ENCODE results near the gene PTPN2. TPM values are rescaled to one million over a fixed set of nuclear protein-coding genes. Genes with fewer than 3 reads are reported as not detected.

PTPN2 gene
- 76.7 and 77.1 TPM in 2 replicates for total RNA-seq

DNA sequence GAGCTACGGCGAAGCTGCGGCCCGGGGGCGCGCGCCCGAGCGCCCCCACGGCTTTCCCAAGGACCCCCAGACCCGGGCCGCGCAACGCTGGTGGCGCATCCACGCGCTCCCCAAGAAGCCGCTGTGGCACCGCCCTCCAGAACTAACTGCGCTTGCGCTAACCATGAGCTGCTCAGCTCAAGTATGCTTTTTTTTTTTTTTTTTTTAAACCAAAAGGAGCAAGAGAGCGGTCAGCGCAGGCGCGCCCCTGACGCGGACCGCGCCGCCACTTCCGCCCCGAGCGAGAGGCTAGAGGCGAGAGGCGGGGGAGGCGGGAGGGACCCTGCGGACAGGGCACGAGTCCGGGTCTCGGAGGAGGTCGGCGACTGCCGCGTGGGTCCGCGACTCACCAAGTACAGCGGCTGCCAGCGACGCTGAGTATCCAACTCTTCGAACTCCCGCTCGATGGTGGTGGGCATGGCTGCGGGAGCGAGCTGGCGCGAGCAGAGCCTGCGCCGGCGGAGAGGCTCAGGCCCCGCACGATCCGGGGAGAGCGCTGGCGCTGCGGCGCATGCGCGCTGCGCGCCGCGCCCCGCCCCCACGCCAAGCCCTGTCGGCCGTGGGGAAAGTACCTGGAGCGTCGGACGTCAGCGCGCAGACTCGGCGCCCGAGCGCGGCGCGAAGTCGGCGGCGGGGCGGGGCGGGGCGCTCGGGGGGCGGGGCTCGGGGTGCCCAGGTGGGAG, at the start of gene PTPN2:
TSS of gene PTPN2 (minus strand) at position 554 of the 722 bp plus-strand sequence. CDS start at position 458, 96 bp downstream.
- Mint-ChIP-seq H3K36me3 (ENCODE audit: low read depth) (peaks cover 19% of the 10 kb centered on the region), H3K9me3 (no peaks in the 10 kb centered on the region), H3K4me3 (peak within 1 kb of the TSS; percentile 92), H3K27me3 (ENCODE audit: insufficient read depth) (no peaks in the 10 kb centered on the region), H3K4me1 (ENCODE audit: low read depth) (peaks cover 70% of the 10 kb centered on the region), H3K27ac (peak within 1 kb of the TSS; percentile 92)
- peak; percentile 89 for DNase-seq (ENCODE audit: low spot score)
- intact Hi-C loops (cut with micrococcal nuclease) = loop anchor here (1.0 to 5.0 kb wide), 8 partner anchors 45 to 843 kb away; partner anchors contain the start of genes AFG3L2, CEP192, CEP76 and FAM210A

DNA sequence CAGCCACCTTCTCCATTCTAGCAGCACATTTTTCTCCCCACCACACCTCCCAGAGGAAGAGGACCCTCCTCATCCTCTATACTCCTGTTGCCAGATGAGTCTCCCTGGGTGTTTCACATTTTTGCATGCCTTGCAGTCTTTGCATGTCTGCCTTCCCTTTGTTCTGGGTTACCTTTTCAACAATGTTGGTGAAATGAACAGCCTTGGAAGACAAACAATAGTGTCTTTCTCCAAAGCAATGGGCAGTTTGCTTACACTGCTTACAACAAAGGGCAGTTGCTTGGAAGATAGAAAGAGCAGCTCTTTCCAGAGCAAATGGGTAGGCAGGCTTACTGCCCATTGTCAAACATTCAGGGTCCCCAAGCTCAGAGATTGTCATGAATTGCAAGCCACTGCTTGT, 49.3 kb upstream of the PTPN2 start:
- peaks cover 5% of the 10 kb centered on the region for H3K4me1 Mint-ChIP-seq (ENCODE audit: low read depth)
- peaks cover 20% of the 10 kb centered on the region for H3K27me3 Mint-ChIP-seq (ENCODE audit: insufficient read depth)
- DNase-seq (ENCODE audit: low spot score) = no peak
- no peaks in the 10 kb centered on the region for H3K36me3 Mint-ChIP-seq (ENCODE audit: low read depth)
- H3K4me3 Mint-ChIP-seq = no peak overlapping the region
- intact Hi-C loops (cut with micrococcal nuclease) = no loop called here
- H3K9me3 Mint-ChIP-seq = no peaks in the 10 kb centered on the region
- H3K27ac Mint-ChIP-seq = no peak overlapping the region

DNA sequence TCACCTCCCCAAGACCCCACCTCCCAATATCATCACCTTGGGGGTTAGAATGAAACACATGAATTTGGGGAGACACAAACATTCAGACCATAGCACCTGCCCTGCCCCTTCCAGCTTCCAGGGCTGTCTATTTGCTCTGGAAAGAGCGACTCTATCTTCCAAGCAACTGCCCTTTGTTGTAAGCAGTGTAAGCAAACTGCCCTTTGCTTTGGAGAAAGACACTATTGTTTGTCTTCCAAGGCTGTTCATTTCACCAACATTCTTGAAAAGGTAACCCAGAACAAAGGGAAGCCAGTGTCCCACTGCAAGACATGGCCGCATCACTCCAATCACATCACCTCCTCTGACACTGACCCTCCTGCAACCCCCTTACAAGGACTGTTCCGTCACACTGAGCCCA, 46.9 kb upstream of the PTPN2 start:
- Mint-ChIP-seq H3K27ac (no peak overlapping the region), H3K27me3 (ENCODE audit: insufficient read depth) (peaks cover 16% of the 10 kb centered on the region), H3K9me3 (no peaks in the 10 kb centered on the region), H3K4me1 (ENCODE audit: low read depth) (peaks cover 5% of the 10 kb centered on the region), H3K4me3 (no peak overlapping the region), H3K36me3 (ENCODE audit: low read depth) (no peaks in the 10 kb centered on the region)
- intact Hi-C loops (cut with micrococcal nuclease) = no loop called here
- no peak for DNase-seq (ENCODE audit: low spot score)

DNA sequence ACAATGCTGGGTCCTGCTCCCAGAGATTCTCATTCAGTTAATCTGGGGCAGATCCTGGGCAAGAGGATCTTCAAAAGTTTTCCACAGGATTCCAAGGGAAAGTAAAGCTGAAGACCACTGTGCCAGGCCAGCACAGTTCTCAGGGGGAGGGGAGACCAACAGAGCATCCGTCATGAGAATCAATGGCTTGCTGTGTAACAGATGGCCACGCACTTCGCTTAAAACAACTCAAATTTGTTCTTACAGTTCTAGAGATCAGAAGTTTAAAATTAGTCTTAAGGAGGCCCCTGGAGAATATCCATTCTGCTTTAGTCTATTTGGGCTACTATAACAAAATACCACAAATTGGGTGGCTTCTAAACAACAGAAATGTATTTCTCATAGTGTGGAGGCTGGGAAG, 46.3 kb upstream of the PTPN2 start:
- Mint-ChIP-seq H3K4me3 (no peak overlapping the region), H3K9me3 (no peaks in the 10 kb centered on the region), H3K27me3 (ENCODE audit: insufficient read depth) (peaks cover 12% of the 10 kb centered on the region), H3K27ac (no peak overlapping the region), H3K36me3 (ENCODE audit: low read depth) (no peaks in the 10 kb centered on the region), H3K4me1 (ENCODE audit: low read depth) (peaks cover 5% of the 10 kb centered on the region)
- intact Hi-C loops (cut with micrococcal nuclease) = no loop called here
- no peak for DNase-seq (ENCODE audit: low spot score)

DNA sequence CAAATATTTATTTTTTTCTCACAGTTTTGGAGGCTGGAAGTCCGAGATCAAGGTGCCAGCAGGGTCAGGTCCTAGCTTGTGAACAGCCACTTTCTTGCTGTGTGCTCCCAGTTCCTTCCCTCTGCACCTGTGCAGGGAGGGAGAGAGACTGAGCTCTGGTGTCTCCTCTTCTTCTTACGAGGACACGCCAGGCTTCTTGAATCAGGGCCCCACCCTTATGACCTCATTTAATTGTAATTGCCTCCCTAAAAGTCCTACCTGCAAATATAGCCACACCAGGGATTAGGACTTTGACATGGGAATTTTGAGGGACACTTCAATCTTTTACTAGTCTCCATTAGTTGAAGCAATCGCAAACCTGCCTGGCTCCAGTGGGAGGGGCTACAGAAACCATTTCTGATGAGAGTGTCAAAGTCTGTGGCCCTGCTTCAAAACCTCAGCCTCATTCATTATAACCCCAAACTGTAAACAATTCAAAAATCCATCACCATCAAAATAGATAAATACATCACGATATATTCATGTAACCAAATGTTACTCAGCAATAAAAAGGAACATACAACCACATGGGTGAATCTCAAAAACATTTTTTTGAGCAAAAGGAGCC, 45.5 kb upstream of the PTPN2 start:
- DNase-seq (ENCODE audit: low spot score) = no peak
- Mint-ChIP-seq H3K4me1 (ENCODE audit: low read depth) (peaks cover 3% of the 10 kb centered on the region), H3K27me3 (ENCODE audit: insufficient read depth) (peaks cover 14% of the 10 kb centered on the region), H3K4me3 (no peak overlapping the region), H3K36me3 (ENCODE audit: low read depth) (no peaks in the 10 kb centered on the region), H3K27ac (no peak overlapping the region), H3K9me3 (no peaks in the 10 kb centered on the region)
- intact Hi-C loops (cut with micrococcal nuclease) = no loop called here

DNA sequence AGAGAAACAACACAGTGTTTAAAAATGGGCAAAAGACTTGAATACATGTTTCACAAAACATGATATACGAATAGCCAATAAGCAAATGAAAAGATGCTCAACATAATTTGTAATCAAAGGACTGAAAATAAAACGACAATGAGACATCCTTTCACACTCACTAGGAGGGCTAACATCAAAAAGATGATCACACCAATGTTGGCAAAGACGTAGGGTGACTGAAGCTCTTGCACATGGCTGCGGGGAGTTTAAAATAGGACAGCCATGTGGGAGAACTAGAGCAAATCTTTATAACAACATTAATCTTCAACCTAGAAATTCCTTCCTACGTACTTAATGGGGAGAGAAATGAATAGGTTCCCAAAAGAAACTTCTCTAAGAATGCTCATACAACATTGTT, 44.6 kb upstream of the PTPN2 start:
- intact Hi-C loops (cut with micrococcal nuclease) = no loop called here
- Mint-ChIP-seq H3K36me3 (ENCODE audit: low read depth) (no peaks in the 10 kb centered on the region), H3K9me3 (no peaks in the 10 kb centered on the region), H3K27me3 (ENCODE audit: insufficient read depth) (peaks cover 17% of the 10 kb centered on the region), H3K27ac (no peak overlapping the region), H3K4me1 (ENCODE audit: low read depth) (no peaks in the 10 kb centered on the region), H3K4me3 (no peak overlapping the region)
- no peak for DNase-seq (ENCODE audit: low spot score)

DNA sequence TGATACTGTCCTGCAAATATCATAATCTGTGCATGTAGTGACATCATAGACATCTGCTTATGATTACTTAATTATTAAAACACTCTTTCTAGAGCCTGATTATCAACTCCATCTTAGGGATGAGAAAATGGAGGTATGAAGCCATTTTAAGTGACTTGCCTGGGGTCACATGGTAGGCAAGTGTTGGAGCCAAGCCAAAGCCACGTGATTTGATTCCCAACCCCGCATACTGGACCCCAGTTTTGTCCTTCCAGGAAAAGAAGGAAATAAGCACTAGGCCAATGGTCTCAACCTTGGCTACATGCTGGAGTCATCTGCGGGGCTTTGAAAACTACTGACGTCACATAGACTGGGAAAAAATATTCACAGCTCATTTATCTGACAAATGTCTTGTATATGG, 44.2 kb upstream of the PTPN2 start:
- no peak overlapping the region for H3K27ac Mint-ChIP-seq
- H3K9me3 Mint-ChIP-seq = no peaks in the 10 kb centered on the region
- DNase-seq (ENCODE audit: low spot score) = no peak
- no peaks in the 10 kb centered on the region for H3K4me1 Mint-ChIP-seq (ENCODE audit: low read depth)
- no peaks in the 10 kb centered on the region for H3K36me3 Mint-ChIP-seq (ENCODE audit: low read depth)
- peaks cover 17% of the 10 kb centered on the region for H3K27me3 Mint-ChIP-seq (ENCODE audit: insufficient read depth)
- intact Hi-C loops (cut with micrococcal nuclease) = no loop called here
- H3K4me3 Mint-ChIP-seq = no peak overlapping the region

DNA sequence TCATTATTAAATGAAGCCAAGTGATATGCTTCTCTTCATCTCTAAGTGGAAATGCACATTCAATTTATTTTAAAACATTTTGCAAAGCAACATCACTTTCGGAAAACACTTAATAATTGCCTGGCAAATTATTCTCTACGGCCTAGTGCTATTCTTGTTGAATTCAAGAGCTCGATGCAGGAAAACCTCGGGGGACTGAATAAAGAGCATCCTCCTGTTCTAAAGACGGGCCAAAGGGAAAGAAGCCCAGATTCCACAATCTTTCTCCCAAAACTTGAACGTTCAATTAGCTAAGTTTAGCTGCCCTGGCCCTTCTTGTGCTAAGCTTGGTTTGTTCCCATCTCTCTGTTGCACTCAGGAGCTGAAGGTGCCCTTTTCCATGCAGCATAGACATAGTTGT, 40.6 kb upstream of the PTPN2 start:
- Mint-ChIP-seq H3K36me3 (ENCODE audit: low read depth) (no peaks in the 10 kb centered on the region), H3K27ac (no peak overlapping the region), H3K9me3 (no peaks in the 10 kb centered on the region), H3K4me1 (ENCODE audit: low read depth) (peaks cover 7% of the 10 kb centered on the region), H3K27me3 (ENCODE audit: insufficient read depth) (peaks cover 12% of the 10 kb centered on the region), H3K4me3 (no peak overlapping the region)
- no peak for DNase-seq (ENCODE audit: low spot score)
- intact Hi-C loops (cut with micrococcal nuclease) = no loop called here

DNA sequence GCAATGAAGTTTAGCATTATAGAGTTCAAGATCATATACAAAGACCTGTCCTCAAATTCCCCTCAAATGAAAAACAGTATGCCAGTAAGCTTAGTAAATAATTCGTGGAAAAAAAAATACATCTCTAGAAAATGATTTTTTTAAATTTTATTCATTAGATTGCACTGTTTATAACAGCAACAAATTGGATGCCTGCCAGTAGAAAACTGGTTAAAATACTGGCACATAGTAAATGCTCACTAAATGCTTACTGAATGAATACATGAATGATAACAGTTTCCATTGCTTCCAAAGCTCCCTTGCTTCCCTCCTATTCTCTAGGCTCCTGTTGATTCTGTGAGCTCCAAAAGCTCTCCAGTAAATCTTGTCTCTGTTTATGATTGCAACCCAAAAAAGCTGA, 38.2 kb upstream of the PTPN2 start:
- H3K27me3 Mint-ChIP-seq (ENCODE audit: insufficient read depth) = peaks cover 17% of the 10 kb centered on the region
- no peaks in the 10 kb centered on the region for H3K36me3 Mint-ChIP-seq (ENCODE audit: low read depth)
- intact Hi-C loops (cut with micrococcal nuclease) = no loop called here
- no peak overlapping the region for H3K27ac Mint-ChIP-seq
- H3K9me3 Mint-ChIP-seq = no peaks in the 10 kb centered on the region
- H3K4me3 Mint-ChIP-seq = no peak overlapping the region
- no peak for DNase-seq (ENCODE audit: low spot score)
- peaks cover 7% of the 10 kb centered on the region for H3K4me1 Mint-ChIP-seq (ENCODE audit: low read depth)

DNA sequence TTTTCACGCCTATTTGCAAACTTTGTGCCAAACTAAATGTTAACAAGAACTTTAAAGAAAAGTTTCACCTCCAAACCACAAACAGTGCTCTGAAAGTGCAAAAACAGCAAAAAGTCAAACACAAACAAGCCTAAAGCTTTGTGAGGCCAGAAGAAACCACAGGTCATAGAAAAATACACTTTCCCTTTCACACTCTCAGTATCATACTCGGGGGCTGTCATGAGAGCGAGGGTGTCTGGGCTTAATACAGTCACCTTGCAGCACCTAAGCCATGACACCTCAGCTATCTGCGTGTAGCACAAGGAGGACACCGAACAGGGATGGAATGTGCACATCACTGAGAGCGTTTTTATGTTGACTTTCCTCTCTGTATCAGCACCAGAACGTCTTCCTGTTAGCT, 37.1 kb upstream of the PTPN2 start:
- Mint-ChIP-seq H3K27me3 (ENCODE audit: insufficient read depth) (peaks cover 17% of the 10 kb centered on the region), H3K4me1 (ENCODE audit: low read depth) (peaks cover 7% of the 10 kb centered on the region), H3K9me3 (no peaks in the 10 kb centered on the region), H3K36me3 (ENCODE audit: low read depth) (no peaks in the 10 kb centered on the region), H3K27ac (peak overlapping the region; percentile 8), H3K4me3 (no peak overlapping the region)
- DNase-seq (ENCODE audit: low spot score) = no peak
- intact Hi-C loops (cut with micrococcal nuclease) = no loop called here

DNA sequence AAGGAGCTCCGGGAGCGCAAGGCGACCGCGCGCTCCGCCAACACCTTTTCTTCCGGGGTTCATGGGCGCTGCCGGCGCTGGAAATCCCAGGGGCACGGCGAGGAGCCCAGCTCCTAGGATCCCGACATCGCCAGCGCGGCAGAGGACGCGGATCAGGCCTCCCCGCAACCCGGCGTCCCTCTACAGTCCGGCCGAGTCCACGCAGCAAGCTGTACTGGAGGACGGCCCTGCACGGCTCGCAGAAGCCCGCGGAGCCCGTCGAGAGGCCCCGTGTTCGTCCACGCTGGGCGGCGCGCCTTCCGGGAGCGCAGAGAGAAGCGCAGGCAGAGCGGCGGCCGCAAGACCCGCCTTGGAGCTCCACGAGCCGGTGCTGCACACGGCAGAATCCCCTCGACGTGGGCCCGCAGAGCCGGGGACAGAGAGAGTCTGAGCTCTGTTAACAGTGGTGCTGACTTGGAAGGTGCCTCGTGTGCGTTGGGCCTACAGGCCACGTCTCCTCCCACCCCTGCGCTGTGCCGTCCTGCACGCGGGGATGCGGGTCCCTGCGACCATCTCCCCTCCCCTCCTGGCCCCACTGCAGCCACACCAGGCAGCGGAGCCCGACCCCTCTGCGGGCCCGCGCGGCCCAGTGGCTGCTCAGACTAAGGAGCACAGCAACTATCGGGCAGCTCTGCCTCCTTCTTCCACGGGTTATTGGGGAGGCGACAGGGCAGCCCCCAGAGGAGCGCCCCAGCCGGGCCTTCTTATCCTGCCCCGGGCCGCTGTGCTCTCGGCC, 28.1 kb upstream of the PTPN2 start:
- Mint-ChIP-seq H3K27ac (no peak overlapping the region), H3K4me3 (no peak overlapping the region), H3K9me3 (peaks cover 7% of the 10 kb centered on the region), H3K4me1 (ENCODE audit: low read depth) (no peaks in the 10 kb centered on the region), H3K36me3 (ENCODE audit: low read depth) (no peaks in the 10 kb centered on the region), H3K27me3 (ENCODE audit: insufficient read depth) (peaks cover 30% of the 10 kb centered on the region)
- no peak for DNase-seq (ENCODE audit: low spot score)
- intact Hi-C loops (cut with micrococcal nuclease) = loop anchor here (2.0 kb wide), 1 partner anchor 23 kb away; no protein-coding TSS in a partner anchor

DNA sequence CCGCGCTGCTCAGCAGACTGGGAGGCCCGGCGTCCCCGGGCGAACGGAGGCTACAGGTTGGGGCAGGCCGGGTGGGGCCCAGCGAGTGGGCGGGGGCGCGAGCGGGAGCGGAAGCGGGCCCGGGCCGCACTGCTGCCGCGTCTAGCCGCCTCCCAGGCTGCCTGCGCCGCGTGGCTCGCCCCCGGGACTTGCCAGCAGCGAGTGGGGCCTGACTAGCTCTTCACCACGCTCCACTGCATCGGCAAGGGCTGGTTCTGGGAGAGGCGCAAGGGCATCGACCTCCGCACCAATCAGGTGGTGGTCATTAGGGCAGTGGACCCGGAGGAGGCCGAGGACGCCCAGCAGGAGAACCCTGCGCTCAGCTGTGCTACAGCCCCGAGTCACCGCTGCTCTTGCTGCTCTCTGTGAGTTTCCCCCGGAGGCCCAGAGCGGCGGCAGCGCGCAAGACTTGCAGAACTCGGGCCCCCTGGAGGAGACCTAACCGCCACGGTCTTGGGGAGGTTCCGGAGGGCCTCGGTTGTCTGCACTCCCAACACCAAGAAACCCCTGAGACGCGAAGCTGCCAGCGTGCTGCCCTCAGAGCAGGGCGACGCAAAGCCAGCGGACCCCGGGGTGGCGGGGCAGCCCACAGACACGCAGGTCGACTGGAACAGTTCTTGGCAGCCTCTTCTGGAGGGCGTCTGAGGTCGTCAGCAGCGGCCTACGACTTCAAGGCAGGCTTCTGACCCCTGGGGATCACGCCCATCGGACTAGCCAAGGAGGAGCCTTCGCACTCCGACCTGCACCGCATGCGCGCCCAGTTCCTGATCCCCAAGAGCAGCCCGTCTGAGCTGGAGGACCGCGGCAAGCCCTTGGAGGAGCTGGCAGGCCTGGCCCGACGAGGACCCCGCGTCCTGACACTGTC, 27.2 kb upstream of the PTPN2 start:
- intact Hi-C loops (cut with micrococcal nuclease) = loop anchor here (2.0 kb wide), 1 partner anchor 24 kb away; no protein-coding TSS in a partner anchor
- Mint-ChIP-seq H3K27ac (no peak overlapping the region), H3K36me3 (ENCODE audit: low read depth) (no peaks in the 10 kb centered on the region), H3K4me3 (peak overlapping the region; percentile 39), H3K27me3 (ENCODE audit: insufficient read depth) (peaks cover 31% of the 10 kb centered on the region), H3K9me3 (peaks cover 7% of the 10 kb centered on the region), H3K4me1 (ENCODE audit: low read depth) (no peaks in the 10 kb centered on the region)
- DNase-seq (ENCODE audit: low spot score) = peak; percentile 40
